HG02763 (cell line): ENCODE measurements around the gene ANKZF1.
"Not testable (repeated sequence)": the region's sequence is repeated elsewhere in the genome, so short reads cannot be mapped to it uniquely, and the experiment has no call there.

Source experiments
- ATAC-seq: cut with Tn5 transposase; IDR thresholded peaks from one replicate; pipeline ENCODE4 v1.9.1; 2021; ENCODE audit warnings: mild to moderate bottlenecking, moderate library complexity; ENCODE audit not compliant: unreplicated experiment

Gene ANKZF1, protein sequence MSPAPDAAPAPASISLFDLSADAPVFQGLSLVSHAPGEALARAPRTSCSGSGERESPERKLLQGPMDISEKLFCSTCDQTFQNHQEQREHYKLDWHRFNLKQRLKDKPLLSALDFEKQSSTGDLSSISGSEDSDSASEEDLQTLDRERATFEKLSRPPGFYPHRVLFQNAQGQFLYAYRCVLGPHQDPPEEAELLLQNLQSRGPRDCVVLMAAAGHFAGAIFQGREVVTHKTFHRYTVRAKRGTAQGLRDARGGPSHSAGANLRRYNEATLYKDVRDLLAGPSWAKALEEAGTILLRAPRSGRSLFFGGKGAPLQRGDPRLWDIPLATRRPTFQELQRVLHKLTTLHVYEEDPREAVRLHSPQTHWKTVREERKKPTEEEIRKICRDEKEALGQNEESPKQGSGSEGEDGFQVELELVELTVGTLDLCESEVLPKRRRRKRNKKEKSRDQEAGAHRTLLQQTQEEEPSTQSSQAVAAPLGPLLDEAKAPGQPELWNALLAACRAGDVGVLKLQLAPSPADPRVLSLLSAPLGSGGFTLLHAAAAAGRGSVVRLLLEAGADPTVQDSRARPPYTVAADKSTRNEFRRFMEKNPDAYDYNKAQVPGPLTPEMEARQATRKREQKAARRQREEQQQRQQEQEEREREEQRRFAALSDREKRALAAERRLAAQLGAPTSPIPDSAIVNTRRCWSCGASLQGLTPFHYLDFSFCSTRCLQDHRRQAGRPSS

DNA sequence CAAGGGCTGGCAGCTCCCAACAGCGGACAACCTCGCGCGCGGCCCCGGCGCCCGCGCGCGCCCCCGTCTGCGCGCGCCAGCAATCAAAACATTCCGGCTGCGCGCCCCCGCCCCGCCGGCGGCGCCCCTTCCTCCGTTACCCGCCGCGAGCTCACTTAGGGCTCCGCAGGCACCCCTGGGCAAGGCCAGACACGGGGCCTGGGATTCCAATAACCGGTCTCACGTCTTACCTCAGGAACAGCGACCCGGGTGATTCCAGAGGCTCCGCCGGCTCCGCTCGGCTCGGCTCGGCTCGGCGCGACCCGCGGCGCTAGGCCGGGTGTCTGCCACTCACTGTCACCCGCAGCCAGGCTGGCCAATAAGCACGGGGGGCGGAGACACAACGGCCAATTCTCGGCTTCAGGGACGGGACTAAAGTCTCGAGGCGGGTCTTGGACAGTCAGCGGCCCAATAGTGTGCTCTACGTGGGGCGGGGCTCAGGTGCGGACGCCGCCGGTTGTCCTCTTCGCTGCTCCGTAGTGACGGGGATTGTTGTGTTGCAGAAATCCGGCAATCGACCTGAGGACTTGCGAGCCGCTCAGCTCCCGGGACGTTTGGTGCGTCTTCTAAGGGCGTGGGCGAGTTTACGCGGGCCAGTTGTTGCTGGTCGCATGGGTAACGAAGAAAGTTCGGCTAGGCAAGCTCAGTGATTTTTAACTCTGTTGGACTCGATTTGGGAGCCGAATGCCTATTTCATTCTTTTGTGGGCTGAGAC lies at the start of gene ANKZF1, which contains the start of gene ATG9A:
TSS of gene ANKZF1 (plus strand) at position 502 of the 754 bp plus-strand sequence. CDS start 452 bp downstream, outside the sequence.
TSS of gene ATG9A (minus strand) at position 332 of the 754 bp plus-strand sequence. CDS start 1,612 bp downstream, outside the sequence.
- peak; percentile 97 for ATAC-seq

DNA sequence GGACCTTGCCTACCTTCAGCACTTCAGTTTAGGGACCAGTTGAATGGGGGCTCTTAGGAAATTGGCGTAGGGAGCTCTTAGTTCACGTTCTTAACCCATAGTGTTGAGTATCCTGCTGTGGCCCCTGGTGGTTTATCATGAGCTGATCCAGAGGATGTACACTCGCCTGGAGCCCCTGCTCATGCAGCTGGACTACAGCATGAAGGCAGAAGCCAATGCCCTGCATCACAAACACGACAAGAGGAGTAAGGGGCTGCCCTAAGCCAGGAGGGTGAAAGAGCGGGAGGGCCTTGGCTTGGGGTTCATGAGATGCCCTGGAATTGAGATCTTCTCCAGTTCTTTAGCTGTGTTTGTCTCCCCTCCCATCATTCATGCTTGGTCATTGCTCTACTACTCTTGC lies 48.6 kb upstream of the ANKZF1 start:
- no peak for ATAC-seq

DNA sequence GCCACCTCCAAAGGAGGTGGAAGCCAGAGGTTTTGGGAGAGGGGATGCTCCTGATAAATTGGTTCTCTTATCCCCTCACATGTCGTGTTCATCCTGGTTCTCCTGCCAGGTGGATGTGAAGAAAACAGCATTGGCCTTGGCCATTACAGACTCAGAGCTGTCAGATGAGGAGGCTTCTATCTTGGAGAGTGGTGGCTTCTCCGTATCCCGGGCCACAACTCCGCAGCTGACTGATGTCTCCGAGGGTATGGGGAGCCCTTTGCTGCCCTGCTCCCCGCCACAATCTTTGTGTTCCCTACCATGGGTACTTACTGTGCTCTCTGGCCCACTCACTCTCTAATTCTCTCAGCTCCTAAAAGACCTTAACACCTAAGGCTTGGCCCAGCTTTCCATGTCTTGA lies 48.1 kb upstream of the ANKZF1 start:
- ATAC-seq, result no peak

DNA sequence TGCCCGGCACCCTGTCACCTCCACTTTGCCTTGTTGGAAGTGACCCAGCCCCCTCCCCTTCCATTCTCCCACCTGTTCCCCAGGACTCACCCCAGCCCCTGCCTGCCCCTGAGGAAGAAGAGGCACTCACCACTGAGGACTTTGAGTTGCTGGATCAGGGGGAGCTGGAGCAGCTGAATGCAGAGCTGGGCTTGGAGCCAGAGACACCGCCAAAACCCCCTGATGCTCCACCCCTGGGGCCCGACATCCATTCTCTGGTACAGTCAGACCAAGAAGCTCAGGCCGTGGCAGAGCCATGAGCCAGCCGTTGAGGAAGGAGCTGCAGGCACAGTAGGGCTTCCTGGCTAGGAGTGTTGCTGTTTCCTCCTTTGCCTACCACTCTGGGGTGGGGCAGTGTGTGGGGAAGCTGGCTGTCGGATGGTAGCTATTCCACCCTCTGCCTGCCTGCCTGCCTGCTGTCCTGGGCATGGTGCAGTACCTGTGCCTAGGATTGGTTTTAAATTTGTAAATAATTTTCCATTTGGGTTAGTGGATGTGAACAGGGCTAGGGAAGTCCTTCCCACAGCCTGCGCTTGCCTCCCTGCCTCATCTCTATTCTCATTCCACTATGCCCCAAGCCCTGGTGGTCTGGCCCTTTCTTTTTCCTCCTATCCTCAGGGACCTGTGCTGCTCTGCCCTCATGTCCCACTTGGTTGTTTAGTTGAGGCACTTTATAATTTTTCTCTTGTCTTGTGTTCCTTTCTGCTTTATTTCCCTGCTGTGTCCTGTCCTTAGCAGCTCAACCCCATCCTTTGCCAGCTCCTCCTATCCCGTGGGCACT lies 47.1 kb upstream of the ANKZF1 start:
- ATAC-seq, result no peak

DNA sequence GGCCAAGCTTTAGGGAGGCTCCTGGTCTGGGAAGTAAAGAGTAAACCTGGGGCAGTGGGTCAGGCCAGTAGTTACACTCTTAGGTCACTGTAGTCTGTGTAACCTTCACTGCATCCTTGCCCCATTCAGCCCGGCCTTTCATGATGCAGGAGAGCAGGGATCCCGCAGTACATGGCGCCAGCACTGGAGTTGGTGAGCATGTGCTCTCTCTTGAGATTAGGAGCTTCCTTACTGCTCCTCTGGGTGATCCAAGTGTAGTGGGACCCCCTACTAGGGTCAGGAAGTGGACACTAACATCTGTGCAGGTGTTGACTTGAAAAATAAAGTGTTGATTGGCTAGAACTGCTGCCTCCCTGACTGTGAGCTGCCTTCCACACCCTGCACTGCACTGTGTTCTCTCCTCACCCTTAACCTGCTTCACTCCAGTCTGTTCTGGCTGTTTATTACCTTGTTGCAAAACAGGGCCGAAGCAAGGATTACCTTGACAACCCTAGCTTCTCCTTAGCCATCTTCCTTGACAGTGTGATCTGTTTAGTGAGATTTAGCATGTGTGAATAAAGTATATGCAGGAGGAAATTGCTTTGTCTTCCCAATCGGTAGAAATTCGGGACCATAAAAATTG lies 46.3 kb upstream of the ANKZF1 start:
- no peak for ATAC-seq

DNA sequence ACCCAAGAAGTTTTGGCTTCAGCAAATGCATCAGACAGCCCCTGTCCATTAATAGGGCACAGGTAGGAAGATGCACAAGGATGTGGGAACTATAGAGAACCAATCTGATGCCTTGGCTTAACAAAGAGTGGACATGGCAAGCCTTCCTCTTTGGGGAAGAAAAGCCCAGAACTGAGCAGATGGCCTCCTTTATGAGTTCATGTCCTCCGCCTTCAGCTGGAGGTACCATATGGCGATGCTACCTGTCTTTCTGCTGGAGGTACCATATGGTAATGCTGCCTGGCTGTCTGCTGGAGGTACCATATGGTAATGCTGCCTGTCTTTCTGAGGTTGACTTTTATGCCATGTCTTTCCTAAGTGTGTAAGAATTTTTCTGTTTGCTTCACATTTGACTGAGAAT lies 45.5 kb upstream of the ANKZF1 start:
- ATAC-seq, result no peak

DNA sequence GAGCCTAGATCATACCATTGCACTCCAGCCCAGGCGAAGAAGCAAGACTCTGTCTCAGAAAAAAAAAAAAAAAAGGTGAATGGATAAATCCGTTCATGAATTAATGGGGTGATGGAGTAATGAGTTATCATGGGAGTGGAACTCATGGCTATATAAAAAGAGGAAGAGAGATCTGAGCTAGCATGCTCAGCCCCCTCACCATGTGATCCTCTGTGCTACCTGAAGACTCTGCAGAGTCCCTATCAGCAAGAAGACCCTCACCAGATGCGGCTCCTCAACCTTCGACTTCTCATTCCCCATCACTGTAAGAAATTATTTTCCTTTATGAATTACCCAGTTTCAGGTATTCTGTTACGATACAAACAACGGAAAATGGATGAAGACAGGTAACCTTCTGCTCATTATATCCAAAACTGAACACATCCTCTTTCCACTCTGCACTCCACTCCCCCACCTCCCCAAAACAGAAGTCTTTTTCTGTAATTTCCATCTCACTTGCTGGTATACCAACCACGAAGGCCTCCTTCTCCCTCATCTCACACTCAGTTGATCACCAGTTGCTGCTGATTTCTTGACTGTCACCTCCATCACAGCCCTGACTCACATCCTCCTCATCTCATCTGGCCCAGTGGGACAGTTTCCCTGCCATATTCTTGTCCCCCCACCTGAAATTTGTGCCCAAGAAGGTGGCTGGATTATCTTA lies 42.7 kb upstream of the ANKZF1 start:
- no peak for ATAC-seq

DNA sequence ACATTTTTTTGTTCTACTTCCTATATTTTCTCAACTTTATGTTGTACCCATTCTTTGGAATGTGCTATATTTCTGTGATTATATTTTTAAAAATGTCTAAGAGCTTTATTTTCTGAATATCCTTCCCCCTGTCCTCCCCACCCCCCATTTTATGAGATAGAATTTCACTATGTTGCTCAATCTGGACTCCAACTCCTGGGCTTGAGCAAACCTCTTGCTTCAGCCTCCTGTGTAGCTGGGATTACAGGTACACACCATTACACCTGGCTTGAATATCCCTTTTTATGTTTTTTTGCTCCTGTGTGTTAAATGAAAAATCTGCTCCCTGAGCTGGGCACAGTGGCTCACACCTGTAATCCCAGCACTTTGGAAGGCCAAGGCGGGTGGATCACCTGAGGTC lies 32.2 kb upstream of the ANKZF1 start:
- no peak for ATAC-seq

DNA sequence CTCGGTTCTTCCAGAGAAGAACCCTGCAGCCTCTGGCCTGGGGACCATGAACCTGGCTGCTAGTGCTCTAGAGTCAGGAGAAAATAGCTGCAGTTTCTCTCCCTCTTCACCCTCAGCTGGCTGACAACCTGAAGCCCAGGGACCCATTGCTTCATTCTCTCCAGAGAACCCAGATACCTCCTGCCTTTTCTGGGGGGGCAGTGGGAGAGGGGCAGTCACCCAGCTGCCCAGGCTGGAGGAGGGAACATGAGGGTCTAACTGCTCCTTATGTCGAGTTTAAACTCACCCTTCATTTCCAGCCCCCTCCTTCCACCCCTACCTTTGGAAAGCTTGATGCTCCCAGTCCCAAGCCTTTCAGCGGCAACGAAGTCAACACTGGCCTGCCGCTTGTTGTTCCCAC lies 30.6 kb upstream of the ANKZF1 start:
- no peak for ATAC-seq

DNA sequence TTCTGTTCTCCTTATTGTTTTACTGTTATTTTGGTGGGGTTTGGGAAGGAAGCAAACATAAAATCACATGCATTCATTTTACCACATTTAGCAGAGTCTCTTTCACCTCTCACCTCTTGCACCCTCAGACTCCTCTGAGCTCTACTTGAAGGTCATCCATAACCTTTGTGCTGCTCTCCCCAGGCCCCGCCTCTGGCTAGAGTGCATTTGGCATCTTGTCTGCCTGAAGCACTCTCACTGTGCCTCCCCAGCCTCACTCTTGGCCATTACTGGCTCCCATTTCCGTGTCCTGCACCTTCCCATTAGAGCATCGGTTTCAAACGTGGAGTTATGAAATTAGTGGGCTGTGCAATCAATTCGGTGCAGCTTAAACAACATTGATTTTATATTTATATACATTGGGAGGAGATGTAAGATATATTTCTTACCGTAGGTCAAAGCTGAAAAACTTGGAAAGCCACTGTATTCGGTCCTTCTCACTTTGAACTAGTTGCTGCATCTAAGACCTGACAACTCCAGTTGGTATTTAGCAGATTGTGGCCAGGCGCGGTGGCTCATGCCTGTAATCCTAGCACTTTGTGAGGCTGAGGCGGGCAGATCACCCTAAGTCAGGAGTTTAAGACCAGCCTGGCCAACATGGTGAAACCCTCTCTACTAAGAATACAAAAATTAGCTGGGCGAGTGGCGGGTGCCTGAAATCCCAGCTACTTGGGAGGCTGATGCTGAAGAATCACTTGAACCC lies 30.0 kb upstream of the ANKZF1 start:
- no peak for ATAC-seq

DNA sequence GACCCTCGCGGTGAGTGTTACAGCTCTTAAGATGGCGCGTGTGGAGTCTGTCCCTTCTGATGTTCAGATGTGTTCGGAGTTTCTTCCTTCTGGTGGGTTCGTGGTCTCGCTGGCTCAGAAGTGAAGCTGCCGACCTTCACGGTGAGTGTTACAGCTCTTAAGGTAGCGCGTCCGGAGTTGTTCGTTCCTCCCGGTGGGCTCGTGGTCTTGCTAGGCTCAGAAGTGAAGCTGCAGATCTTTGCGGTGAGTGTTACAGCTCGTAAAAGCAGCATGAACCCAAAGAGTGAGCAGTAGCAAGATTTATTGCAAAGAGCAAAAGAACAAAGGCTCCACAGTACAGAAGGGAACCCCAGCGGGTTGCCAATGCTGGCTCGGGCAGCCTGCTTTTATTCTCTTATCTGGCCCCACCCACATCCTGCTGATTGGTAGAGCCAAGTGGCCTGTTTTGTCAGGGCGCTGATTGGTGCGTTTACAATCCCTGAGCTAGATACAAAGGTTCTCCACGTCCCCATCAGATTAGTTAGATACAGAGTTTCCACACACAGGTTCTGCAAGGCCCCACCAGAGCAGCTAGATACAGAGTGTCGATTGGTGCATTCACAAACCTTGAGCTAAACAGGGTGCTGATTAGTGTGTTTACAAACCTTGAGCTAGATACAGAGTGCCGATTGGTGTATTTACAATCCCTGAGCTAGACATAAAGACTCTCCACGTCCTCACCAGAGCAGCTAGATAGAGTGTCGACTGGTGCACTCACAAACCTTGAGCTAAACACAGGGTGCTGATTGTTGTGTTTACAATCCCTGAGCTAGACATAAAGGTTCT lies 28.9 kb upstream of the ANKZF1 start:
- not testable (repeated sequence) for ATAC-seq

DNA sequence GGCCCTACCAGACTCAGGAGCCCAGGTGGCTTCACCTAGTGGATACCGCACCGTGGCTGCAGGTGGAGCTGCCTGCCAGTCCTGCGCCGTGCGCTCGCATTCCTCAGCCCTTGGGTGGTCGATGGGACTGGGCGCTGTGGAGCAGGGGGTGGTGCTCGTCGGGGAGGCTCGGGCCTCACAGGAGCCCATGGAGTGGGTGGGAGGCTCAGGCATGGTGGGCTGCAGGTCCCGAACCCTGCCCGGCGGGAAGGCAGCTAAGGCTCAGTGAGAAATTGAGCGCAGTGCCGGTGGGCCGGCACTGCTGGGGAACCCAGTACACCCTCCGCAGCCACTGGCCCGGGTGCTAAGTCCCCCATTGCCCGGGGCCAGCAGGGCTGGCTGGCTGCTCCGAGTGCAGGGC lies 28.3 kb upstream of the ANKZF1 start:
- ATAC-seq, result not testable (repeated sequence)

DNA sequence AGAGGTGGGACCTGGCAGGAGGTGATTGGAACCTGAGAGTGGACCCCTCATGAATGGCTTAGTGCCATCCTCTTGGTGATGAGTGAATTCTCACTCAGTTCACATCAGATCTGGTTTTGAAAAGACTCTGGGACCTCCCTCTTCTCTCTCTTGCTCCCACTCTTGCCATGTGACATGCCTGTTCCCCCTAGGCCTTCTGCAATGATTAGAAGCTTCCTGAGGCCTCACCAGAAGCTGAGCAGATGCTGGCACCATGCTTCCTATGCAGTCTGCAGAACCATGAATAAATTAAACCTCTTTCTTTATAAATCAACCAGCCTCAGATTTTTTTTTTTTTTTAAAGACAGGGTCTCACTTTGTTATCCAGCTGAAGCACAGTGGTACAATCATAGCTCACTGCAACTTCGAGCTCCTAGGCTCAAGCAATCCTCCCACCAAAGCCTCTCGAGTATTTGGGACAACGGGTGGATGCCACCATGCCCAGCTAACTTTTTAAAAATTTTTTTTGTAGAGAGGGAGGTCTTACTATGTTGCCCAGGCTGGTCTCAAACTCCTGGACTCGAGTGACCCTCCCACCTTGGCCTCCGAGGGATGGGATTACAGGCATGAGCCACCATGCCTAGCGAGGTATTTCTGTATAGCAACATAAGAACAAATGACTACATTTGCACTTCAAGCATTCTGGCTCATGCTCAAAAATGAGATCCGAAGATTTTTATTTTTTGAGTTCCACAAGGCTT lies 25.0 kb upstream of the ANKZF1 start:
- no peak for ATAC-seq

DNA sequence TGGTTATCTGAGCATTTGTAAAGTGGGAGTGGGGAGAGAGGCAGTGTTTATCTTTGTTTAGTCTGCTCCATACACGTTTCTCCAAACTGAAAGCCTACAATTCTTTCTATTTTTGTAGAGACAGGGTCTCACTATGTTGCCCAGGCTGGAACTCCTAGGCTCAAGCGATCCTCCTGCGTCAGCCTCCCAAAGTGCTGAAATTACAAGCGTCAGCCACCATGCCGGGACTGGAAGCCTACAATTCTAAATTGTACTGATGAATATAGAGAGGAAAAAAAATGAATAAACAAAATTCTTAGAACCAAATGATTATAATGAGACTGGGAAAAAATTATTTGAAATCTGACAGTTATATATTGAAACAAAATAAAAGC lies 24.5 kb upstream of the ANKZF1 start:
- no peak for ATAC-seq

DNA sequence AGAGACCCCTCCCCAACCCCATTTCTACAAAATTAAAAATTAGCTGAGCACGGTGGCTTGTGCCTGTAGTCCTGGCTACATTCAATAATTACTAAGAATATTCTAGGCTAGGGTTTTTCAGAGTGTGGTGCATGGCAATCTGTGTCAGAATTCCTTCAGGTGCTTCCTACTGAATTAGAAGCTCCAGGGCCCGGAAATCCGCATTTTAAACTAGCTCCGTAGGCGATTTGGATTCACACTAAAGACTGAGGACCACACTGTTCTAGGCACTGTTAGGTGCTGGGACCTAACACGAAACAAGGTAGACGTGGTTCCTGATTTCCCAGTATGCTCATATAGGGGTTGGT lies 23.7 kb upstream of the ANKZF1 start:
- no peak for ATAC-seq

DNA sequence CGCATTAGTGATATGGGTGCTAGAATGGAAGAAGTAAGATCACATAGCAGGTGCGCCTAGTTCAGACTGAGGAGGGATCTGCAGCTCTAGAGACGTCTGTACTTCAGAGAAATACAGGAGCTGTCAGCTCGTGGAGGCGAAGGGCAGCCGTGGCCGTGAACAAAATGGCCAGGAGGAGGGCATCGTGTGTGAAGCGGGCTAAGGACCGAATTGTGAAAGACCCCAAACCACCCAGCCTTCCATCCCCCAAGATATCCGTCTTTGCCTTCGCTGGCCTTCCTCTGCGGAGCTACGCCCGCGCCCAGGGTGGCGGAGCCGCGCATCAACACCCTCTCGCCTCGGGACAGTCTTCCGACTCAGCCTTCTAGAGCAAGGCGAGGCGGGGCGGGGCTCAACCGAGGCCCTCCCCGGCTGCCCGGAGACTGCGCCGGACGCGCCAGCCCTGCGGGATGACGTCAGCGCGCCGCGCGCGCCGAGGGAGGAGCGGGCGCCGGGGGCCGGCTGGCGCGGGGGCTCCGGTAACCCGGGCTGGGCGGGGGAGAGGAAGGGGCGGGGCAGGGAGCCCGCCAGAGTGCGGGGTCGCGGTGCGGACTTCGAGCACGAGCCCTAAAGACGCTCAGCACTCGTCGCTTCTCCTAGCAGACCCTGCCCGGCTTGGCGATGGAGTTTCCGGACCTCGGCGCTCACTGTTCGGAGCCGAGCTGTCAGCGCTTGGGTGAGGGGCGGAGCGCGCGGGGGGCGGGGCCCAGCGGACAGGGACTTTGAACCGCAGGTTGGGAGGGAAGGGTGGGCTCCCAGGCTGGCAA lies 23.1 kb upstream of the ANKZF1 start, which contains the start of gene ZFAND2B:
TSS of gene ZFAND2B (plus strand) at position 455 of the 806 bp plus-strand sequence. CDS start at position 661, 206 bp downstream.
- ATAC-seq, result peak; percentile 95
